ENCODE data around the gene AKR1C3. TPM values are rescaled to one million over a fixed set of nuclear protein-coding genes. Genes with fewer than 3 reads are reported as not detected.
"Not testable (repeated sequence)": the region's sequence is repeated elsewhere in the genome, so short reads cannot be mapped to it uniquely, and the experiment has no call there.

AKR1C3 gene
- total RNA-seq, 1 experiment from 2014 or later, result not detected

DNA sequence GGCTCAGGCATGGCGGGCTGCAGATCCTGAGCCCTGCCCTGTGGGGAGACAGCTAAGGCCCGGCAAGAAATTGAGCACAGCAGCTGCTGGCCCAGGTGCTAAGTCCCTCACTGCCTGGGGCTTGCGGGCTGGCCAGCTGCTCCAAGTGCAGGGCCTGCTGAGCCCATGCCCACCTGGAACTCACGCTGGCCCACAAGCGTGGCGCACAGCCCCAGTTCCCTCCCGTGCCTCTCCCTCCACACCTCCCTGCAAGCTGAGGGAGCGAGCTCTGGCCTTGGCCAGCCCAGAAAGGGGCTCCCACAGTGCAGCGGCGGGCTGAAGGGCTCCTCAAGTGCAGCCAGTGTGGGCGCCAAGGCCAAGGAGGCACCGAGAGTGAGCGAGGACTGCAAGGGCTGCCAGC, 33.4 kb upstream of the AKR1C3 start:
- not testable (repeated sequence) for DNase-seq; H2AFZ ChIP-seq (ENCODE audit: low read length); H3K9ac ChIP-seq (ENCODE audit: low read length); H3K79me2 ChIP-seq (ENCODE audit: low read length); H3K4me1 ChIP-seq (ENCODE audit: low read length); H3K4me3 ChIP-seq (ENCODE audit: low read length); H3K27ac ChIP-seq (ENCODE audit: low read length); H3K9me3 ChIP-seq (ENCODE audit: low read length); H4K20me1 ChIP-seq (ENCODE audit: insufficient read depth, low read depth, low read length); H3K36me3 ChIP-seq (ENCODE audit: insufficient read depth, low read length); H3K9me2 ChIP-seq (replicated peaks; ENCODE audit: insufficient read depth, low read length); H3K4me2 ChIP-seq (ENCODE audit: low read depth, low read length, poor library complexity, severe bottlenecking); H3K27me3 ChIP-seq (ENCODE audit: low read length)

DNA sequence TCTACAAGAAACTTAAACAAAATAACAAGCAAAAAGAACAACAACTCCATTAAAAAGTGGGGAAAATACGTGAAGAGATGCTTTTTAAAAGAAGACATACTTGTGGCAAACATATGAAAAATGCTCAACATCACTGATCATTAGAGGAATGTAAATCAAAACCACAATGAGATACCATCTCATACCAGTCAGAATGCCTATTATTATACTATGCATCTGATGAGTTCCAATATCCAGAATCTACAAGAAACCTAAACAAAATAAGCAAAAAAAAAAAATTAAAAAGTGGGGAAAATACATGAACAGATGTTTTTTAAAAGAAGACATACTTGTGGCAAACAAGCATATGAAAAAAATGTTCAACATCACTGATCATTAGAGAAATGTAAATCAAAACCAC, 29.6 kb upstream of the AKR1C3 start:
- Histone ChIP-seq H3K79me2 (ENCODE audit: low read length) (no peaks in the 10 kb centered on the region), H2AFZ (ENCODE audit: low read length) (no peak overlapping the region), H3K4me2 (ENCODE audit: low read depth, low read length, poor library complexity, severe bottlenecking) (no peak overlapping the region), H3K4me3 (ENCODE audit: low read length) (no peak overlapping the region), H3K4me1 (ENCODE audit: low read length) (no peaks in the 10 kb centered on the region), H3K27me3 (ENCODE audit: low read length) (no peaks in the 10 kb centered on the region), H3K9me2 (replicated peaks; ENCODE audit: insufficient read depth, low read length) (no peaks in the 10 kb centered on the region), H3K9me3 (ENCODE audit: low read length) (no peaks in the 10 kb centered on the region), H3K27ac (ENCODE audit: low read length) (no peak overlapping the region), H4K20me1 (ENCODE audit: insufficient read depth, low read depth, low read length) (no peaks in the 10 kb centered on the region), H3K9ac (ENCODE audit: low read length) (no peak overlapping the region), H3K36me3 (ENCODE audit: insufficient read depth, low read length) (no peaks in the 10 kb centered on the region)
- no peak for DNase-seq

DNA sequence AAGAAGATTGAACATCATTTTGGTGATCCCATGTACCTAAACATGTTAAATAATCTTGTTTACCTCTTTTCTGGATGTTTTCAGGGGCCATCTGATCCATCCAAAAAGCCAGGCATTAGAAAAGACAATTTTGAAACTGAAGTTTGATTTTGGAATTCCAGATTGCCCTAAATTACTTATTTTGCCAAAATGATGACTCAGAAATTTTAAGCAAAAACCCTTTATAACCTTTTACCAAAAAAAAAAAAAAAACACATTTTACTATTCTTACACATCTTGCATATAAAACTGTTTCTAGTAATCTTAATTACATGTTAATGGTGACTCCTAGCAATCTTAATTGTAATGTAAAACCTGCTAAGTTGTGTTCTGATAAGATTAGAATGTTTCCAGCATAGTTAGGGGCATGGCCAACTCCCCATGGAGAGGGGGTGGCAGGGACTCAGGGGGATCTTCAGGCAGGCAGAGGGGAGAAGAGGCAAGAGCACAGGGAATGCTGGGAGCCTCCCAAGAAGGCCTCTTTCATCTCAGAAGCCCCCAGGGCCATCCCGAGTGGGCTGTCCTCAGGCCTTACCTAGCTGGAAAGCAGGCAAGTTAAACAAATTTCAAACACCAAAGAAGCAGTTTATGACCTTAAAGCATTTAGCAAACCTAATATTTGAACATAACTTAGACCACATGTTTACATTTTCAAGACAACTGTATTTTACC, 25.8 kb upstream of the AKR1C3 start:
- no peak overlapping the region for H3K27ac ChIP-seq (ENCODE audit: low read length)
- no peaks in the 10 kb centered on the region for H3K36me3 ChIP-seq (ENCODE audit: insufficient read depth, low read length)
- no peak overlapping the region for H3K4me3 ChIP-seq (ENCODE audit: low read length)
- no peaks in the 10 kb centered on the region for H3K9me3 ChIP-seq (ENCODE audit: low read length)
- H4K20me1 ChIP-seq (ENCODE audit: insufficient read depth, low read depth, low read length), result no peaks in the 10 kb centered on the region
- no peaks in the 10 kb centered on the region for H3K4me1 ChIP-seq (ENCODE audit: low read length)
- H3K9me2 ChIP-seq (replicated peaks; ENCODE audit: insufficient read depth, low read length), result no peaks in the 10 kb centered on the region
- no peak for DNase-seq
- no peaks in the 10 kb centered on the region for H3K27me3 ChIP-seq (ENCODE audit: low read length)
- no peaks in the 10 kb centered on the region for H3K79me2 ChIP-seq (ENCODE audit: low read length)
- no peak overlapping the region for H3K9ac ChIP-seq (ENCODE audit: low read length)
- H3K4me2 ChIP-seq (ENCODE audit: low read depth, low read length, poor library complexity, severe bottlenecking), result no peak overlapping the region
- no peak overlapping the region for H2AFZ ChIP-seq (ENCODE audit: low read length)

DNA sequence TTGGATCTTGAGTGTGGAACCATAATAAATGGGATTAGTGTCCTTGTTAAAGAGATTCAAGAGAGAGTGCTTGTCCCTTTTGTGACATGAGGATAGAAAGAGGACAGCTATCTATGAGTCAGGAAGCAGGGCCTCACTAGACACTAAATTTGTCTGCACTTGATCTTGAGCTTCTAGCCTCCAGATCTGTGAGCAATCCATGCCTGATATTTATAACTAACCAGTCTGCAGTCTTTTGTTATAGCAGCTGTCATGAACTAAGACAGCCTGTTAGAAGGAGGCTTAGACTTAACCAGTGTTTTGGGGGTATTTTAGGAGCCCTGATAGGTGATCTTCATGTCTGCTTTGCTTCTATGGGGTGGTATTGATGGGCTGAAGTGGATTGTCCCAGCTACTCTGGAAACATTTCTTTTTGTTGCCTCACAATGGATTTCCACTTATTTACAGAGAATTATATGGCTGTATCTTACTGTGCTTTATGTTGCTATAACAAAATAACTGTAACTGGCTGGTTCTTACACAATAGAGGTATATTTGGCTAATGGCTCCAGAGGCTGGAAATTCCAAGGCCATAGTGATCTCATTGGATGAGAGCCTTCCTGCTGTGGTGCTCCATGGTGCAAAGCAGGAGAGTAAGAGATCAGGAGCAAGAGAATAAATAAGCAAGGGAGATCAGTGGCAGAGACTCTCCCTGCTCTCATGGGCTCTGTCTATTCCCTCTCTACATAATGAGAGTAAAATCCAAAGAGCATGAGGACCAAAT, 23.4 kb upstream of the AKR1C3 start:
- Histone ChIP-seq H3K27ac (ENCODE audit: low read length) (no peak overlapping the region), H3K4me2 (ENCODE audit: low read depth, low read length, poor library complexity, severe bottlenecking) (no peak overlapping the region), H3K36me3 (ENCODE audit: insufficient read depth, low read length) (no peaks in the 10 kb centered on the region), H3K9me3 (ENCODE audit: low read length) (no peaks in the 10 kb centered on the region), H3K27me3 (ENCODE audit: low read length) (no peaks in the 10 kb centered on the region), H3K4me1 (ENCODE audit: low read length) (no peaks in the 10 kb centered on the region), H3K9me2 (replicated peaks; ENCODE audit: insufficient read depth, low read length) (no peaks in the 10 kb centered on the region), H4K20me1 (ENCODE audit: insufficient read depth, low read depth, low read length) (no peaks in the 10 kb centered on the region), H3K79me2 (ENCODE audit: low read length) (no peaks in the 10 kb centered on the region), H3K4me3 (ENCODE audit: low read length) (no peak overlapping the region), H3K9ac (ENCODE audit: low read length) (no peak overlapping the region), H2AFZ (ENCODE audit: low read length) (no peak overlapping the region)
- no peak for DNase-seq

DNA sequence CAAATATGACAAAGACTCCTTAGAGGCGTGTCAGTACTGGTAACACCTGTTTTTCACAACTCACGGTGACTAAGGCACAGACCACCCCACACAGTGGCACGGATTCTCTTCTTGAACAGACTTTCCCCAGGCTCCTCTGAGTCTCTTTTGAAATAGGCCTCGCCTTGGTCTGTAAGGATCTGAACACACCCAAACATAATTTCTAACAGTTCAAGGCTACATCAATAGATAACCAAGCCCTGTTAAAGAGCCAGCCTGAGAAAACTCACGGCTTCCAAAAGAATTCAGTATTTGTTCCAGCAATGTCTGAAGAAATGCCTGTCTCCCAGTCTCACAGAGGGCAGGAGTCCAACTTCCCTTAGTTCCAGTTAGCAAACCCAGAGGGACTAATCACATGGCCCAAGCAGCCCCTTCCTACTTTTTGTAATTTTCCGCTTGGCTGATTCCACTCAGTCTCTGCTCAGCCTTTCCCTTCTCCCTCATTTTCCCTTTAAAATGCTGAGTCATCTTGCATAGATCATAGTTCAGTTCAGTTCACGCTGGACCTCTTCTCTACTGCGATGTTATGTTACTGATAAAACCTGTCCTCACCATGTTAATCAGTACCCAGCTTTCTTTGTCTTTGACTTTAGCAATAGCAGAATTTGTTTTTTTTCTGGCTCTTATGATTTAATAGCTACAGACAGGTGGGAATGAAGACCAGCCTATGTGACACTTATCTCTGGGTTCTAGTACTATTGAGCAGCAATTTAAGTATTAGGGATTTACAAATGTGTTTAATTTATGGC, 22.6 kb upstream of the AKR1C3 start:
- H3K9me2 ChIP-seq (replicated peaks; ENCODE audit: insufficient read depth, low read length), result no peaks in the 10 kb centered on the region
- no peak overlapping the region for H2AFZ ChIP-seq (ENCODE audit: low read length)
- H3K9me3 ChIP-seq (ENCODE audit: low read length), result no peaks in the 10 kb centered on the region
- no peak for DNase-seq
- no peak overlapping the region for H3K9ac ChIP-seq (ENCODE audit: low read length)
- no peaks in the 10 kb centered on the region for H3K79me2 ChIP-seq (ENCODE audit: low read length)
- no peak overlapping the region for H3K4me3 ChIP-seq (ENCODE audit: low read length)
- H3K4me2 ChIP-seq (ENCODE audit: low read depth, low read length, poor library complexity, severe bottlenecking), result no peak overlapping the region
- no peaks in the 10 kb centered on the region for H3K27me3 ChIP-seq (ENCODE audit: low read length)
- H3K36me3 ChIP-seq (ENCODE audit: insufficient read depth, low read length), result no peaks in the 10 kb centered on the region
- H3K27ac ChIP-seq (ENCODE audit: low read length), result no peak overlapping the region
- H3K4me1 ChIP-seq (ENCODE audit: low read length), result no peaks in the 10 kb centered on the region
- H4K20me1 ChIP-seq (ENCODE audit: insufficient read depth, low read depth, low read length), result no peaks in the 10 kb centered on the region

DNA sequence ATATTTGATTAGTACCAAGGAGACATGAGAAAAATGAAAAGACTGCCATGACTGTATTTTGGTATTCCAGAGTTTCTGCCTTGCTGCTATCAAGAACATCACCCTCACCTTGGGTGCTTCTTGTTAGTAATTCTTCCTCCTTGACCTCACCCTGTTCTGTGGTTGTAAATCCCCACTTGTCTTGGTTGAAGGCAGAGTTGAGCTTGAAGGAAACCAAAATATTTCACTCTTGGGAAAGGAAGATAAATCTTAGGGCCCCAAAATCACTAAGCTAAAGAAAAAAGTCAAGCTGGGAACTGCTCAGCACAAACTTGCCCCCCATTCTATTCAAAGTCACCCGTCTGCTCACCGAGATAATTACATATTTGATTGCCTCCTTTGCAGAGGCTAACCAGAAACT, 20.6 kb upstream of the AKR1C3 start:
- H3K79me2 ChIP-seq (ENCODE audit: low read length), result no peaks in the 10 kb centered on the region
- no peak overlapping the region for H3K9ac ChIP-seq (ENCODE audit: low read length)
- no peak for DNase-seq
- no peaks in the 10 kb centered on the region for H4K20me1 ChIP-seq (ENCODE audit: insufficient read depth, low read depth, low read length)
- H2AFZ ChIP-seq (ENCODE audit: low read length), result no peak overlapping the region
- no peak overlapping the region for H3K4me3 ChIP-seq (ENCODE audit: low read length)
- H3K9me2 ChIP-seq (replicated peaks; ENCODE audit: insufficient read depth, low read length), result no peaks in the 10 kb centered on the region
- H3K27me3 ChIP-seq (ENCODE audit: low read length), result no peaks in the 10 kb centered on the region
- no peaks in the 10 kb centered on the region for H3K4me1 ChIP-seq (ENCODE audit: low read length)
- H3K27ac ChIP-seq (ENCODE audit: low read length), result no peak overlapping the region
- no peak overlapping the region for H3K4me2 ChIP-seq (ENCODE audit: low read depth, low read length, poor library complexity, severe bottlenecking)
- no peaks in the 10 kb centered on the region for H3K36me3 ChIP-seq (ENCODE audit: insufficient read depth, low read length)
- no peaks in the 10 kb centered on the region for H3K9me3 ChIP-seq (ENCODE audit: low read length)

DNA sequence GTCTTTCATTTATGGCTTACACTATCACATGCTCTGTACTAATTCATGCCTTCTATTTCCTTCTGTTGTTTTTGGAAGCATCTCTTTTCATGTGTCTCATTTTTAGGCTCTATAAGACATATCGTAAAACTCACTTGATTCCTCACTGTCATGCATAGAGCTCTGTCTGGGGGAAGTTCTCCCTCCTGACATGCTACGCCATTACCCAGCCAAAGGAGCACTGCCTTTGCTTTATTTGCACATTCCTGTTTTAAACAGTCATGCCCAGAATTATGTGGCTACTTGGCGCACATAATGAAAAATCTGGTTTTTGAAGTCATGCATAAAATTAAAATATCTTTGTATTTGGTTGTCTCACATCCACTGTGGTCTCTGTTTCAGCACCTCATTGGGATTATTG, 17.6 kb upstream of the AKR1C3 start:
- no peak overlapping the region for H2AFZ ChIP-seq (ENCODE audit: low read length)
- no peak overlapping the region for H3K27ac ChIP-seq (ENCODE audit: low read length)
- no peak overlapping the region for H3K4me3 ChIP-seq (ENCODE audit: low read length)
- no peak overlapping the region for H3K4me2 ChIP-seq (ENCODE audit: low read depth, low read length, poor library complexity, severe bottlenecking)
- H3K9ac ChIP-seq (ENCODE audit: low read length), result no peak overlapping the region
- DNase-seq, result no peak
- no peaks in the 10 kb centered on the region for H3K79me2 ChIP-seq (ENCODE audit: low read length)
- H4K20me1 ChIP-seq (ENCODE audit: insufficient read depth, low read depth, low read length), result no peaks in the 10 kb centered on the region
- H3K9me3 ChIP-seq (ENCODE audit: low read length), result no peaks in the 10 kb centered on the region
- no peaks in the 10 kb centered on the region for H3K27me3 ChIP-seq (ENCODE audit: low read length)
- H3K9me2 ChIP-seq (replicated peaks; ENCODE audit: insufficient read depth, low read length), result no peaks in the 10 kb centered on the region
- H3K4me1 ChIP-seq (ENCODE audit: low read length), result no peaks in the 10 kb centered on the region
- no peaks in the 10 kb centered on the region for H3K36me3 ChIP-seq (ENCODE audit: insufficient read depth, low read length)

DNA sequence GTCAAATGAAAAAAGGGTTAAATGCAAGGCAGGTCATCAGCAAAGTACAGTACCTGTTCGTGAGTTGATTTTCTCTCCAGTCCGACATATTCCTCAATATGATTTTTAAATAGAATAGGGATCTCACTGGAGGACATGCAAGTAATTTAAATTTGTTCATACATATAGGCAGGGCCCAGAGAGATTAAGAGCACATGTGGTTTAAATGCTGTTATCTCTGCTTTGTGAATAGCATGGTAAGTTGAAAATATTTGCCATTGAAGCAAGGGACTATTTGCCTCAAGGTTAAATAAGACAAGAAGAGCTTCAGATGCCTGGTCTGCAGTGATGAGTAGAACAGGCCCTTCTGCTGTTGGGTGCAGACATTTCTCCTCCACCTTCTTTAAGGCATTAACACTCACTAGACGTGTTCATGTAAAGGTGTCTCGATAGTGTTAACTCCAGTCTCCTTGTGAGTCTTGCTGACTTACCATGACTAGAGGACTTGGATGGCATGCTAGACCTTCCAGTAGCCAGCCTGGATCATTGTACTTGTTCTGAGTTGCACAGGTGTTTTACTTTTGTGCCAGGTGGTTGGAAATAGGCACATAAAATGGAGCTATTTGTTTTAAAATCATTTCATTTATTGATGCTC, 15.6 kb upstream of the AKR1C3 start:
- no peak overlapping the region for H2AFZ ChIP-seq (ENCODE audit: low read length)
- H3K9me2 ChIP-seq (replicated peaks; ENCODE audit: insufficient read depth, low read length), result no peaks in the 10 kb centered on the region
- no peaks in the 10 kb centered on the region for H3K27me3 ChIP-seq (ENCODE audit: low read length)
- no peak overlapping the region for H3K4me2 ChIP-seq (ENCODE audit: low read depth, low read length, poor library complexity, severe bottlenecking)
- no peaks in the 10 kb centered on the region for H4K20me1 ChIP-seq (ENCODE audit: insufficient read depth, low read depth, low read length)
- H3K4me3 ChIP-seq (ENCODE audit: low read length), result no peak overlapping the region
- DNase-seq, result no peak
- H3K36me3 ChIP-seq (ENCODE audit: insufficient read depth, low read length), result no peaks in the 10 kb centered on the region
- no peaks in the 10 kb centered on the region for H3K4me1 ChIP-seq (ENCODE audit: low read length)
- no peaks in the 10 kb centered on the region for H3K9me3 ChIP-seq (ENCODE audit: low read length)
- H3K9ac ChIP-seq (ENCODE audit: low read length), result no peak overlapping the region
- H3K79me2 ChIP-seq (ENCODE audit: low read length), result no peaks in the 10 kb centered on the region
- H3K27ac ChIP-seq (ENCODE audit: low read length), result no peak overlapping the region
